ENCODE data around the gene PPARG.

PPARG gene

GRCh38 chr3:12420393-12420792 is 131.5 kb downstream of the PPARG start:
- no peak for DNase-seq

- no peak for DNase-seq
Measured at GRCh38 chr3:12421132-12421531, 132.3 kb downstream of the PPARG start.

- DNase-seq: no peak
Measured at GRCh38 chr3:12423131-12423530, 134.3 kb downstream of the PPARG start.

GRCh38 chr3:12423918-12424630 is 135.2 kb downstream of the PPARG start:
- no peak for DNase-seq

GRCh38 chr3:12424635-12425319 is 135.9 kb downstream of the PPARG start:
- no peak for DNase-seq

- no peak for DNase-seq
Measured at GRCh38 chr3:12425850-12426579, 137.1 kb downstream of the PPARG start.

GRCh38 chr3:12427551-12427950 is 138.7 kb downstream of the PPARG start:
- DNase-seq: no peak

GRCh38 chr3:12428126-12428525 is 139.3 kb downstream of the PPARG start:
- no peak for DNase-seq

- DNase-seq: no peak
Measured at GRCh38 chr3:12430086-12430485, 141.2 kb downstream of the PPARG start.

- no peak for DNase-seq
Measured at GRCh38 chr3:12433823-12434222, 145.0 kb downstream of the PPARG start.

- DNase-seq: no peak
Measured at GRCh38 chr3:12436514-12437220, 147.8 kb downstream of the PPARG start.

GRCh38 chr3:12437221-12437605 is 148.3 kb downstream of the PPARG start:
- no peak for DNase-seq

- no peak for DNase-seq
Measured at GRCh38 chr3:12437861-12438260, 149.0 kb downstream of the PPARG start.

- no peak for DNase-seq
Measured at GRCh38 chr3:12438318-12438717, 149.4 kb downstream of the PPARG start.

GRCh38 chr3:12439161-12439940 is 150.5 kb downstream of the PPARG start:
- no peak for DNase-seq

- no peak for DNase-seq
Measured at GRCh38 chr3:12440927-12441714, 152.3 kb downstream of the PPARG start.

- no peak for DNase-seq
Measured at GRCh38 chr3:12442654-12443501, 154.0 kb downstream of the PPARG start.

- DNase-seq: no peak
Measured at GRCh38 chr3:12443781-12444522, 155.1 kb downstream of the PPARG start.

GRCh38 chr3:12444582-12445471 is 156.0 kb downstream of the PPARG start:
- DNase-seq: no peak
